ENCODE measurements around the gene SAE1.
A peak's percentile ranks its signal among the peaks of the same experiment; 100 is the strongest.

Gene SAE1

DNA sequence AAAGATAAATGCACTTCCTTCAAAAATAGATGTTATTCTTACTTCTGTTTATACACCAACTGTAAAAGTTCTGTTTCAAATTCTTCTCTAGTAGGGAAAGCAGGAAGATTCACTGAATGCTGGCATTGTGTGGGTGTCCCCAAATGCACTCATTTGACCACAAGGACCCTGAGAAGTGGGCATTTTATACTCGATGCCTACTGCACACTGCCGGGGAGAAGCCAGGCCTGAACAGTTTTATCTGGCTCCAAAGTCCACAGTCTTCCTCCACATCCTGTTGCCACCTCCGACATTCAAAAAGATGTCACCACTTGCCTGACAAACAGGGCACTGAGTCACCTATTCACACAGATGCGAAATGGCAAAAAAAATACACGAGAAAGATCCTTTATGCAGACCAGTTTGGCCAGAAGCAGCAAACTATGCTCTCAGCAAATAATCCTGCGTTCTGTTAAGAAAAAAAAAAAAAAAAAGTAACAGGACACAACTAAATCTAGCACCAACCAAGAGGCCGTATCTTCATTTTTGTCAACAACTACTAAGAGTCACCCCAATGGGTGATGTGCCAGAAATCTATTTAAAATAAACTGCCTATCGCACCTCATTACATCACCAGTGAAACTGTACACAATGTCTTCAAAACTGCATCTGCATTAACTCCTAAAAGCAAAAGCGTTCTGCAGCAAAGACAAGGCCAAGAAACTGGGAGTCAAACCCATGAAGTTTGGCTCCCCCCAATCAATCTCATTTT lies 23.3 kb upstream of the SAE1 start:
- no peak for DNase-seq

DNA sequence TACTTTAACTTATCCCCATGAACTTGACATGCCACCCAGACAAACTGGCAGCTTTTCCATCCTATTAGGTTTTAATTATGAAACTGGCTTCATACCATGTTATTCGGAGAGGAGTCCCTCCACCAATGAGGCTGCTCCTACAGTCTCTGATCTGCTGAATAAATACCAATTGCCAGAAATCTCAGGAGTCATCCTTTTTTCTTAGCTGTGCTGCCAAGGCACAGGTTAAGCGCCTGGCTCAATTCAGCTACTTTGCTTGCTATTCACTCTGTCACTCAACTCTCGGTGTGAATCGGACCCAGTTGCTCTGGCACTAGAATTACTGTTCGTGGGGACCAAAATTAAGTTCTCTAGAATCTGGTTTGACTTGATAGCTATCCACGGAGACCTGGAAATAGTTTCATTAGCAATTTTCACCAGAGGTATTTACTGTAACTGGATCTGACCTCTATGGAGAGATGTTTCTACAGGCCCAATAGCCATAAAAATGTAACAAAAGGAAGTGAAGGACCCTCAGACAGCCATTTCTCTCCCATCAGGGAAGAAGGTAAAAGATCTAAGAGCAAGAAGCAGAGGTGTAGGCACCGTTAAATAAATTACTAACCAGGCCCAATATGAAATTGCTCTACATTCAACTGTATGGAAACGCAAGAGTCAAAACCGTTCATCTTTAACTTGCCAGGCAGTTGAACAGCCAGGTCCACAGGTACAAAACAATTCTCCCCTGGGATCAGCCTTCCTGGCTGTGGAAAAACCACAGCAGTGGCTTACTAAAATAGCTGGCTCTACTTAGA lies 22.5 kb upstream of the SAE1 start:
- DNase-seq, result no peak

DNA sequence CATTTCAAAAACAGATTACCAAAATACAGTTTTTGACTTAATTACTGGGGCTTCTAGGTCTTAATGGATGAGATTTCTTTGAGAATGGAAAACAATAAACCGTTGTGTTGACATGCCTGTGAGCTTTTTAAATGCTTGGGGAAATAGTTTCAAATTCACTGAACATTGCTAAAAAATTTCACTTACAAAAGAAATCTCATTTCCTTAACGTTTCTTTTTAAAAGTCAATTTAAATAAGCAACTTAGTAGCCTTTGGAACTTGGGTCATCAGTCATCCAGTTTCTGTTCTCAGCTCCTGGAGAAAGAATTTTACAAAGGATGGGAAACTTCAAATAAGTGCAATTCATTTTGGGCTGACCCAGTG lies 21.5 kb upstream of the SAE1 start:
- no peak for DNase-seq

DNA sequence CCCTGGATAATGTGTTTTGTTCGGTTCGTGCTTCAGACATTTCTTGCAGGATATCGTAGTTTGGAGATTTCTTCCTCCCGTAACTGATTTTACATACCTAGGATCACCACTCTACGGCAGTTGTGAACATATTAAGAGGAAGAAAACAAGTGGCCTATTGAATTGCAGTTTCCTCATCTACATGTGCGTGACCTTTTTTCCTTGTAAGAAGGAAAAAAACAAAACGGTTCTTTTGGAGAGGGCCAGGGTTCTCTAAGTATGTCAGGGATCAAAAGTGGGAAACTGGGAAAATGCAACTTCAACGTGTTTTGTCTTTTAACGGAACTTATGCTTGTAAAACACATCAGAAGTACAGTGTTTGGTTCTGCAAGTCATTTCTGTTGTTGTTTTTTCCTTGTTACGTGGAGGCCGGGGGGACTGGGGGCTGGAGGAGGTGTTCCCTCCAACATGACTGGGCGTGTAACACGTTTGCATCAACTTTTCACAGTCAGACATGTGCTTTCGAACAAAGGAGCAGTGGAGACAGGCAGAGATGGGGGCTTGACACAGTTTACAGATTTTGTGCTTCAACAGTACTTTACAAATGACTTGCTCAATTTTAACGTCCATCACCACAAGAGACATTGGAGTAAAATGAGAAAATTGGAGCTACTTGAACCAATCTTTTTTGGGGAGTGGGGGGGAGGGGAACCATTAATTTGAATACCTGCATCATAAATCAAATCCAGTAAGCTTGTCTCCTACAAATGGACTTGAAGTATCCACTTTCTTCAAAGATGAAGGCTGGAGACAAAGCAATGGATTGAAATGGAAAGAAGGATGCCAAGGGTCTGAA lies 20.9 kb upstream of the SAE1 start:
- DNase-seq, result peak; percentile 35 to 46

GRCh38 chr19:47110521-47111005 lies 20.1 kb upstream of the SAE1 start:
- no peak for DNase-seq

GRCh38 chr19:47111006-47111621 lies 19.5 kb upstream of the SAE1 start:
- peak; percentile 25 to 31 for DNase-seq

DNA sequence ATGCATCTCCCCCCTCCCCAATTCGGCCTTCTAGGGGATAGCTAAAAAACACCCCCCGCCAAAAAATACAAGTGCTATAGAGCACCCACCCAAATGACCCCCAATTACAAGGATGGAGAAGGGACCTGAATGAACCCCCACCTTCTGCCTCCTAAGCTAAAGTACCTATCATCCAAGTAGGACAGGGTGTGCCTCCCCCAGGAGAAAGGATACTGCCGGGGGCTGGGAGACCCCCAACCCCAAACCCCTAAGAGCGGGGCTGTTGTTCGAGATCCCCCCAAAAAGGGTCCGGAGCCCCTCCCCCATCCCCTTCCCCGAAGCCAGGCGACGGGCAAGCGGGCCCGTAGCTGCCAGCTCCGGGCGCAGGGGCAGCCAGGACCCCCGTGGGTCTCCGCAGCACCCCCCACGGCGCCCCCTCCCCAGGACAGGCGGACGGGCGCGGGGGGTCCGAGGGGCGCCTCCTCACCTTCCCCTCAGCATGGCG lies 18.9 kb upstream of the SAE1 start:
- DNase-seq, result no peak

GRCh38 chr19:47112166-47112996 lies 18.3 kb upstream of the SAE1 start:
- peak; percentile 78 to 80 for DNase-seq

- DNase-seq, result peak; percentile 97 to 98
Measured at GRCh38 chr19:47112997-47113849, 17.4 kb upstream of the SAE1 start, which contains the start of gene ZC3H4. Gene ZC3H4 (minus strand): TSS chr19:47113776. CDS start chr19:47112584, 1,192 bp downstream.

DNA sequence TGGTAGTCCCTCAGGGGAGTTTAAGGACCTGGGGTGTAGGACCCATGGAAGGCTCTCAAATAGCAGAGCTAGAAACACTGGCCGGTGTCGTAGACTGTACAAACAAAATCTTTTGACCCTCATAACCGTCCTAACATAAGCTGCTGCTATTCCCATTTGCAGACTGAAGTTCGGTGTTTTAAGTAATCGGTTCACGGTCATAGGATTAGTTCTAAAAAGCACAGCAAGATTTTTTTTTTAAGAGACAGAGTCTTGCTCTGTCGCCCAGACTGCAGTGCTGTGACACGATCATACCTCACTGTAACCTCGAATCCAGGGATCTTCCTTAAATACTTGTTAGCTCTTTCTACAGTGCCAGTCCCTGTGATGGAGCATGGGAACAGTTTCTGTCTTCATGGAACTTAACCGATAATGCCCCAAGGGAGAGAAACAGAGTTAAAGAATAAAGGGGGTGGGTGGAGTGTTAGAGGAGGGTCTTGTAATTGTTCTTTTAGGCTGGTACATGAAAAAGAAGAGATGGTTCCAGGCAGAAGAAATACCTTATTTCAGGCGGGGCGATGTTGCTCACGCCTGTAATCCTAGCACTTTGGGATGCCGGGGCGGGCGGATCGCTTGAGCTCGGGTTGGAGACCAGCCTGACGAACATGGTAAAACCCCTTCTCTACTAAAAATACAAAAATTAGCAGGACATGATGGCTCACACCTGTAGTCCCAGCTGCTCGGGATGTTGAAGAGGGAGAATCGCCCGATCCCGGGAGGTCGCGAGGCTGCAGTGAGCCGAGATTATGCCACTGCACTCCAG lies 16.6 kb upstream of the SAE1 start:
- DNase-seq, result no peak

DNA sequence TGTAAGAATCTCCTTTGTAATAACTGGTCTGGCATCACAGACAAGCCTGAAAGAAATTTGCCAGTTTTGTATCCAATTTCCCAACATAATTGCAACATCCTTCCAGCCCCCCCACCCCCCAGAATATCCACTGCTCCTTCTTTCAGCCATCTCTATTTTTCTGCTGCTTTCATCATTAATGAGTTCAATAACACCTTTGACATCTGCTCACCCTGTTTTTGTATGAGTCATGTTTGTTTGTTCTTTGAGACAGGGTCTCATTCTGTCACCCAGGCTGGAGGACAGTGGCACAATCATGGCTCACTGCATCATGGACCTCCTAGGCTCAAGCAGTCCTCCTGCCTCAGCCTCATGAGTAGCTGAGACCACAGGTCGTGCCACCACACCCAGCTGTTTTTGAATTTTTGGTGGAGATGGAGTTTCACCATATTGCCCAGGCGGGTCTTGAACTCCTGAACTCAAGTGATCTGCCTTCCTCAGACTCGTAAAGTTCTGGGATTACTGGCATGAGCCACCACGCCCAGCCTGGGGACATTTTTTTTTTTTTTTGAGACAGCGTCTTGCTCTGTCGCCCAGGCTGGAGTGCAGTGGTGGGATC lies 10.1 kb upstream of the SAE1 start:
- no peak for DNase-seq

GRCh38 chr19:47122359-47123335 lies 8.0 kb upstream of the SAE1 start:
- DNase-seq, result no peak

DNA sequence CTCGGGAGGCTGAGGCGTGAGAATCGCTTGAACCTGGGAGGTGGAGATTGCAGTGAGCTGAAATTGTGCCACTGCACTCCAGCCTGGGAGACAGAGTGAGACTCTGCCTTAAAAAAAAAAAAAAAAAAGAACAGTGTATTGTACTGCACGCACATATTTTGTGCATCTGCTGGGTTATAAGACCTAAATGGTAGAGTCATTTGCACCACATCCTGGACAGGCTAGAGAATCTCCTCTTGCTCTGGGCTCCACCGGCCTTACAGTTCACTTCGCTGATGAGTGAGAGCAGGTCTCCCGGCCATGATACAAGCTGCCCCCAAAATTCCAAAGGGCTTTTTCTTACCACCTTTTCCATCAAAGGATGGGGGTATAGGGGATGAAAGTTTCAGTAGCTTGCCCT lies 7.2 kb upstream of the SAE1 start:
- no peak for DNase-seq

DNA sequence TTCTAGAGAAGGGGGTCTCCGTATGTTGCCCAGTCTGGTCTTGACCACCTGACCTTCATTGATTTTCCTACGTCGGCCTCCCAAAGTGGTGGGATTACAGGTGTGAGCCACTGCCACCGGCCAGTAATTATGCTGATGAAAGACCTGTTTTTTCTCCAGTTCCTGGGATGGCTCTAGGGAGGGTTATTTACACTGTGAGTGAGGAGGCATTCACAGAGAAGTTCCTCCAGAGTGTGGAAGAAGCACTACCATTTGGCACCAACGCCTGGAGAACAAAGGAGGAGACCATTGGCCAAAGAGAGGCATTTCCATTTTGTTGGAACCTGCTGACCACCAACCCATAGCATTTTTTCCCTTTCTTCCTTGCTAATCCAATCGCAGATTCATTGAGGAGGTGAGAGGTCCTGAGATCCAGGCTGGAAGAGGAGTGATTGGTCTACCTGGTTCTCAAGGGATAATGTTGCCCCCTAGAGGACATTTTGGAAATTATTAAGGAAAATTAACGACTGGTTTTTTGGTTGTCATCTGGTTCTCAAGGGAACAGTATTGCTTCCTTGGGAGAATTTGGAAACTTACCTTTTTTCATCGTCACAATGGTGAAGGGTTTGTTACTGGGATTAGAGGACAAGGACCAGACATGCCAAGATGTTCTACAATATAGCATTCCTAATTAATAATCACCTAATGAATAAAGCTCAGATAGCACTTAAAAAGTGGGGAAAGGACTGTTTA lies 5.5 kb upstream of the SAE1 start:
- DNase-seq, result peak; percentile 57 to 63

DNA sequence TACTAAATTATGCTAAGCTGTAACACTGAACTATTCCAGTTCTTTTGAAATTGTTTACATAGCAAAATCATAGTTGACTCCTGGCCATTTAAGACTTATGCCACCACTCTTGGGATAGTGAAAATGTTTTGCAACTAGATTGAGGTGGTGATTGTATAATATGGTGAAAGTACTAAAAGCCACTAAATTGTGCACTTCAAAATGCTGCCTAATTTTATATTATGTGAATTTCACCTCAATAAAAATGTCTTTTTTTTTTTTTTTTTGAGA lies 5.0 kb upstream of the SAE1 start:
- DNase-seq, result no peak

DNA sequence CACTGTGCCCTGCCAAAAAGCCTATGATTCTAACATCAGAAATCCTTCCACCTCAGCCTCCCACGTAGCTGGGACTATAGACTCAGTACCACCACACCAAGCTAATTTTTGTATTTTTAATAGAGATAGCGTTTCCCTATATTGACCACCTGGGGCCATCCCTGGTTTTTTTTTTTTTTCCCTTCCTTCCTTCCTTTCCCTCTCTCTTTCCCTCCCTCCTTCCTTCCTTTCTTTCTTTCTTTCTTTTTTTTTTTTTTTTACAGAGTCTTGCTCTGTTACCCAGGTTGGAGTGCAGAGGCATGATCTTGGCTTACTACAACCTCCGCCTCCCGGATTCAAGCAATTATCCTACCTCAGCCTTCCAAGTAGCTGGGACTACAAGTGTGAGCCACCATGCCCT lies 1.1 kb upstream of the SAE1 start:
- no peak for DNase-seq

DNA sequence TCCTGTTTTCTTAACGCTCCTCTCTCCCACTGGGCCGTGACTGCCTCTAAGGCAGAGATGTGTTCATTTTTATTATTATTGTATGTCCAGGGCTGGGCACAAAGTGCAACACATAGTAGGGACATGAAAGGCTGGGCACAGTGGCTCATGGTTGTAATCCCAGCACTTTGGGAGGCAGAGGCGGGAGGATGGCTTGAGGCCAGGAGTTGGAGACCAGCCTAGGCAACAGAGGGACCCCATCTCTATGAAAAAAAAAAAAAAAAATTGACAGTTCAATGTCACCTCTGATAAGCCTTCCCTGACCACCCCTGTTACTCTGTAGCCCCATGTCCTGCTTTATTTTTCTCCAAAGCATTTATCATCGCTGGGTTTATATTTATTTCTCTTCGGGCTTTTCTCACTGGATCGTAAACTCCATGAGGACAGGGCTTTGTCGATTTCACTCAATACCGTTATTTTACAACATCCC lies 481 bp upstream of the SAE1 start:
- no peak for DNase-seq
